Caco-2 (cell line): Measurements from ENCODE around the gene DCUN1D2. TPM values are rescaled to one million over a fixed set of nuclear protein-coding genes. Genes with fewer than 3 reads are reported as not detected.

ENCODE experiments used
- BruUV-seq: library from RNA; stranded (reverse); fragments of 400-500 nt; replicated peaks from 2 replicates; lab custom pipeline; 2021; lab: Mats Ljungman, UMichigan
- CTCF ChIA-PET: fragments of 300-600 bp; sonication (Branson Sonifier 250); formaldehyde crosslinking; loops from one replicate; lab custom pipeline; 2022; ENCODE audit warnings: antibody characterized with exemption; lab: Charles Lee
- POLR2A ChIA-PET: fragments of 300-600 bp; sonication (Branson Sonifier 250); formaldehyde crosslinking; loops from one replicate; lab custom pipeline; 2022; ENCODE audit warnings: antibody characterized with exemption; lab: Charles Lee
- DNase-seq, 2 experiments: peaks; one replicate each; pipeline versions ENCODE4 v3.0.0 to v3.0.0-alpha.2; 2020 to 2022
- H3K27me3 ChIP-seq: replicated peaks from 2 replicates; pipeline ENCODE4 v1.6.0; 2011; ENCODE audit warnings: low read length; ENCODE audit not compliant: control insufficient read depth, insufficient read depth
- H3K36me3 ChIP-seq: 2 replicates; pipeline ENCODE4 v1.5.1; 2011; ENCODE audit warnings: low read length; ENCODE audit not compliant: control insufficient read depth, insufficient read depth
- H3K4me1 ChIP-seq: fragments of 250-450 bp; sonication (Bioruptor Pico); 2 replicates; pipeline ENCODE4 v1.5.1; 2020; ENCODE audit warnings: mild to moderate bottlenecking
- H3K4me3 ChIP-seq: 2 replicates; pipeline ENCODE4 v1.5.1; 2011; ENCODE audit warnings: low read depth, mild to moderate bottlenecking, control low read depth, low read length
- H3K9me3 ChIP-seq: fragments of 250-450 bp; sonication (Bioruptor Pico); 2 replicates; pipeline ENCODE4 v1.5.1; 2020; ENCODE audit warnings: mild to moderate bottlenecking, moderate library complexity
- H3K27ac Mint-ChIP-seq: one replicate; pipeline ENCODE4 v1.8.0; 2022; ENCODE audit warnings: mixed read lengths; ENCODE audit not compliant: unreplicated experiment
- H3K27me3 Mint-ChIP-seq: one replicate; pipeline ENCODE4 v1.8.0; 2022; ENCODE audit warnings: mixed read lengths; ENCODE audit not compliant: insufficient read depth, unreplicated experiment
- H3K36me3 Mint-ChIP-seq: one replicate; pipeline ENCODE4 v1.8.0; 2022; ENCODE audit warnings: mild to moderate bottlenecking, mixed read lengths; ENCODE audit not compliant: insufficient read depth, unreplicated experiment
- H3K4me1 Mint-ChIP-seq: one replicate; pipeline ENCODE4 v1.8.0; 2022; ENCODE audit warnings: low read depth, mixed read lengths; ENCODE audit not compliant: unreplicated experiment
- H3K4me3 Mint-ChIP-seq: one replicate; pipeline ENCODE4 v1.8.0; 2022; ENCODE audit warnings: mild to moderate bottlenecking, moderate library complexity, mixed read lengths; ENCODE audit not compliant: unreplicated experiment
- H3K9me3 Mint-ChIP-seq: one replicate; pipeline ENCODE4 v1.8.0; 2022; ENCODE audit warnings: mixed read lengths; ENCODE audit not compliant: unreplicated experiment
- CTCF ChIP-seq, 2 experiments: fragments of 200-600 bp in 1 of 2; IDR thresholded peaks; 1 replicate in 1 of 2; 2 replicates in 1 of 2; pipeline versions ENCODE4 v1.5.1 to v1.8.0; 2011 to 2022; ENCODE audit warnings: antibody characterized with exemption in 1 of 2, control low read depth in 1 of 2, inconsistent platforms in 1 of 2, low read depth in 1 of 2, low read length in 1 of 2, mild to moderate bottlenecking in 1 of 2, moderate library complexity in 1 of 2; ENCODE audit not compliant: insufficient read depth in 1 of 2, severe bottlenecking in 1 of 2, unreplicated experiment in 1 of 2
- intact Hi-C: fragments of 100-400 bp; cut with micrococcal nuclease; formaldehyde crosslinking; loops from one replicate; pipeline ENCODE4 v1.10.0; 2022; ENCODE audit not compliant: unreplicated experiment
- total RNA-seq: library from RNA; stranded (reverse); gene quantifications from 2 replicates; pipeline ENCODE4 v1.2.3, GENCODE V29; 2022

Gene DCUN1D2
- total RNA-seq, 1 experiment from 2014 or later: 59.4 TPM

- POLR2A ChIA-PET: no interaction called here
- Mint-ChIP-seq H3K4me1 (no peaks in the 10 kb centered on the region), H3K4me3 (no peak overlapping the region), H3K27me3 (no peaks in the 10 kb centered on the region), H3K9me3 (peaks cover 21% of the 10 kb centered on the region), H3K27ac (no peak overlapping the region), H3K36me3 (peaks cover 42% of the 10 kb centered on the region)
- peaks cover 5% of the 10 kb centered on the region for H3K4me1 ChIP-seq
- no TSS peak for BruUV-seq
- no peaks in the 10 kb centered on the region for H3K27me3 ChIP-seq
- no peak overlapping the region for H3K4me3 ChIP-seq
- no peaks in the 10 kb centered on the region for H3K9me3 ChIP-seq
- no peak for DNase-seq
- CTCF ChIA-PET: no interaction called here
- peaks cover 3% of the 10 kb centered on the region for H3K36me3 ChIP-seq
- TF ChIP-seq CTCF (IDR thresholded peaks at IDR 0.05; ENCODE audit: insufficient read depth in 1 of 2, low read depth in 1 of 2, low read length in 1 of 2, severe bottlenecking in 1 of 2, unreplicated experiment in 1 of 2): no peak
- intact Hi-C loops: no loop called here
Observed at GRCh38 chr13:113443991-113444390, 46.5 kb downstream of the DCUN1D2 start.

- no peaks in the 10 kb centered on the region for H3K4me1 Mint-ChIP-seq
Observed at GRCh38 chr13:113442985-113443362, 47.5 kb downstream of the DCUN1D2 start.

GRCh38 chr13:113442354-113442984 lies 48.0 kb downstream of the DCUN1D2 start:
- TF ChIP-seq CTCF (IDR thresholded peaks at IDR 0.05; ENCODE audit: insufficient read depth in 1 of 2, low read depth in 1 of 2, low read length in 1 of 2, severe bottlenecking in 1 of 2, unreplicated experiment in 1 of 2): no peak
- Histone ChIP-seq H3K9me3 (no peaks in the 10 kb centered on the region), H3K4me1 (no peaks in the 10 kb centered on the region; the same call in 1 of the 2 replicates), H3K27me3 (no peaks in the 10 kb centered on the region), H3K36me3 (peaks cover 3% of the 10 kb centered on the region), H3K4me3 (no peak overlapping the region)
- Mint-ChIP-seq H3K27me3 (no peaks in the 10 kb centered on the region), H3K4me3 (no peak overlapping the region), H3K9me3 (peaks cover 21% of the 10 kb centered on the region), H3K4me1 (peaks cover 2% of the 10 kb centered on the region), H3K27ac (no peak overlapping the region), H3K36me3 (peaks cover 27% of the 10 kb centered on the region)
- no peak for DNase-seq
- intact Hi-C loops: no loop called here
- BruUV-seq: no TSS peak
- ChIA-PET CTCF (no interaction called here), POLR2A (no interaction called here)

More at GRCh38 chr13:113442985-113443362, 47.5 kb downstream of the DCUN1D2 start:
- no peak overlapping the region for H3K4me3 Mint-ChIP-seq
- intact Hi-C loops: no loop called here
- peaks cover 32% of the 10 kb centered on the region for H3K36me3 Mint-ChIP-seq
- no peak overlapping the region for H3K27ac Mint-ChIP-seq
- Histone ChIP-seq H3K4me1 (no peaks in the 10 kb centered on the region; the same call in 1 of the 2 replicates), H3K27me3 (no peaks in the 10 kb centered on the region), H3K36me3 (peaks cover 3% of the 10 kb centered on the region), H3K9me3 (no peaks in the 10 kb centered on the region), H3K4me3 (no peak overlapping the region)
- ChIA-PET CTCF (no interaction called here), POLR2A (no interaction called here)
- no peak for DNase-seq
- no TSS peak for BruUV-seq
- no peak for TF ChIP-seq CTCF (IDR thresholded peaks at IDR 0.05; ENCODE audit: insufficient read depth in 1 of 2, low read depth in 1 of 2, low read length in 1 of 2, severe bottlenecking in 1 of 2, unreplicated experiment in 1 of 2)
- H3K9me3 Mint-ChIP-seq: peaks cover 21% of the 10 kb centered on the region
- H3K27me3 Mint-ChIP-seq: no peaks in the 10 kb centered on the region
